GM12872 (cell line): ENCODE measurements around the gene PDE4D.

ENCODE experiments used
- CTCF ChIP-seq: IDR thresholded peaks from 3 replicates; pipeline ENCODE4 v1.5.1; 2011; ENCODE audit warnings: low read depth, mild to moderate bottlenecking, low read length, moderate library complexity; ENCODE audit not compliant: insufficient read depth

PDE4D gene

GRCh38 chr5:59207401-59207800, 686.1 kb downstream of the PDE4D start:
- no peak for TF ChIP-seq CTCF

GRCh38 chr5:59206132-59206581, 687.4 kb downstream of the PDE4D start:
- TF ChIP-seq CTCF, result no peak

- TF ChIP-seq CTCF, result no peak
Observed at GRCh38 chr5:59204114-59204897, 689.2 kb downstream of the PDE4D start.

GRCh38 chr5:59199868-59200267, 693.7 kb downstream of the PDE4D start:
- no peak for TF ChIP-seq CTCF

GRCh38 chr5:59198832-59199231, 694.7 kb downstream of the PDE4D start:
- no peak for TF ChIP-seq CTCF

GRCh38 chr5:59198365-59198764, 695.2 kb downstream of the PDE4D start:
- no peak for TF ChIP-seq CTCF

GRCh38 chr5:59197911-59198310, 695.6 kb downstream of the PDE4D start:
- no peak for TF ChIP-seq CTCF
